AG09319 (cell line): ENCODE data around the gene TSPAN15.

Source experiments
- DNase-seq: peaks from one replicate; pipeline ENCODE4 v3.0.0-alpha.2; 2010; ENCODE audit warnings: low read depth; ENCODE audit errors: extremely low read depth
- TF ChIP-seq, protein P1 (sequence below): IDR thresholded peaks from 2 replicates; pipeline ENCODE4 v1.5.1; 2011; ENCODE audit warnings: low read depth, mild to moderate bottlenecking, inconsistent platforms, low read length, moderate library complexity

Gene TSPAN15

DNA sequence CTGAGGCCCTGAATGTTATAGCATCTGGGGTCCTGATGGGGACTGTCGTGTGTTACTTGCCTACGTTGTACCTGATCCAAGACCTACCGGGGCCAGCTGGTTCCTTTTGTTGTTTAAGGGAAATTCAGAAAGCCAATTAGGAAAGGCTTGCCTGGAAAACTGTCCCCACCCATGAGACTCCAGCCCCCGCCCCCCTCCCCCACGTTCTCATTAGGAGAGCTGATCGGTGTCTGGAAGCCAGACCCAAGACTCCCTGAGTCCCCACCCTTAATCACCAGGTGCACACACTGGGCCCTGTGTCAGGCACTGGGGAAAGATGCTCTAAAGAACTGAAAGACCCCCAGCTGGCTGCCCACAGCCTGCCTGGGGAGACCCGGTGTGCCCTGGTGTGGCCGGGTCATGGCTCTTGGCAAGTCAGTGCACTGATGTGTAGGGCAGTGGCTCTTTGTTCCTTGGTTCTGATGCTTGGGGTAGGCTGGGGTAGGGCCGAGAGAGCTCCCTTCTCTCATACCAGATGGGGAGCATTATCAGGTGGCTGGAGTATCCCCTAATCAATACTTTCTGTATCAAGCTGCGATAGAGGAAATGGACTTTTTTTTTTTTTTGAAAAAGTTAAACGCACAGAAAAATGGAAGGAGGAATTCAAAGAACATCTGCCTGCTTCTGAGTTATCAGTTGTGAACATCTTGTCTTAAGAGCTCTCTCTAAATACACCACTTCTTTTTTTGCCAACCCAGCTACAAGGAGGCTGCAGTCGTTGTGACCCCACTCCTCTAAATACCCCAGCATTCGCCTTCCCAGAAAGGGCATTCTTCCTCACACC lies 16.9 kb downstream of the TSPAN15 start:
- TF ChIP-seq, protein P1, sequence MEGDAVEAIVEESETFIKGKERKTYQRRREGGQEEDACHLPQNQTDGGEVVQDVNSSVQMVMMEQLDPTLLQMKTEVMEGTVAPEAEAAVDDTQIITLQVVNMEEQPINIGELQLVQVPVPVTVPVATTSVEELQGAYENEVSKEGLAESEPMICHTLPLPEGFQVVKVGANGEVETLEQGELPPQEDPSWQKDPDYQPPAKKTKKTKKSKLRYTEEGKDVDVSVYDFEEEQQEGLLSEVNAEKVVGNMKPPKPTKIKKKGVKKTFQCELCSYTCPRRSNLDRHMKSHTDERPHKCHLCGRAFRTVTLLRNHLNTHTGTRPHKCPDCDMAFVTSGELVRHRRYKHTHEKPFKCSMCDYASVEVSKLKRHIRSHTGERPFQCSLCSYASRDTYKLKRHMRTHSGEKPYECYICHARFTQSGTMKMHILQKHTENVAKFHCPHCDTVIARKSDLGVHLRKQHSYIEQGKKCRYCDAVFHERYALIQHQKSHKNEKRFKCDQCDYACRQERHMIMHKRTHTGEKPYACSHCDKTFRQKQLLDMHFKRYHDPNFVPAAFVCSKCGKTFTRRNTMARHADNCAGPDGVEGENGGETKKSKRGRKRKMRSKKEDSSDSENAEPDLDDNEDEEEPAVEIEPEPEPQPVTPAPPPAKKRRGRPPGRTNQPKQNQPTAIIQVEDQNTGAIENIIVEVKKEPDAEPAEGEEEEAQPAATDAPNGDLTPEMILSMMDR: no peak
- DNase-seq: no peak

DNA sequence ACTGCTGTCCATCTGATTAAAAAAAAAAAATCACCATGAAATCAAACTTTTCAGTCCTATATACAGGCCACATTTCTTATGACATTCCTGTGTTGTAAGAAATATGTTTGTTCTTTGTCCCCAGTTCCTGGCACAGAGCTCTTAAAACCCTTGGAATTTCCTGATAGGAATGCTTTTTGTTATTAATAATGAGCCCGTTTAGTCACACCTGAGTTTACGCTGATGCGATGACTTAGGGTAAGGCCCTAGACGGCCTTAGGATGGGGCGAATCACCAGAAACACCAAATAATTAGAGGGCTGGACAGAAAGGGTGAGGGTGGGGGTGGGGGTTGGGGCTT lies 17.5 kb downstream of the TSPAN15 start:
- DNase-seq: no peak
- TF ChIP-seq, protein P1: no peak

DNA sequence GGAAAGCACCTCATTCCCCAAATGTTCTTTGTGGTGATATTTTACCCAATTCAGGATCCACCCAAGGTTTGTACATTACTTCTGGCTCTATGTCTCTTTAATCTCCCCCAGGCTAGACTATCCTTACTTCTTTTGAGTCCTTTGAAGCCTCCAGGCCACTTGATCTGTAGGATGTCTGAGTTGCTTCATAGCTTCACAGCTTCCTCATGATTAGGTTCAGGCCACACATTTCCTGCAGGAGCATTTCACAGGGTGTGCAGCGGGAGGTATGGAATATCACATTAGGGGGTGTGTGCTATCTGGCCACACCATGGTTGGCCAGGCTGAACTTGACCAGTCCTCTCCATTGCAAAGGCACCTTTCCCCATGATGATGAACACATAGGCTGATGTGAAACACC lies 18.7 kb downstream of the TSPAN15 start:
- TF ChIP-seq, protein P1: no peak
- no peak for DNase-seq

DNA sequence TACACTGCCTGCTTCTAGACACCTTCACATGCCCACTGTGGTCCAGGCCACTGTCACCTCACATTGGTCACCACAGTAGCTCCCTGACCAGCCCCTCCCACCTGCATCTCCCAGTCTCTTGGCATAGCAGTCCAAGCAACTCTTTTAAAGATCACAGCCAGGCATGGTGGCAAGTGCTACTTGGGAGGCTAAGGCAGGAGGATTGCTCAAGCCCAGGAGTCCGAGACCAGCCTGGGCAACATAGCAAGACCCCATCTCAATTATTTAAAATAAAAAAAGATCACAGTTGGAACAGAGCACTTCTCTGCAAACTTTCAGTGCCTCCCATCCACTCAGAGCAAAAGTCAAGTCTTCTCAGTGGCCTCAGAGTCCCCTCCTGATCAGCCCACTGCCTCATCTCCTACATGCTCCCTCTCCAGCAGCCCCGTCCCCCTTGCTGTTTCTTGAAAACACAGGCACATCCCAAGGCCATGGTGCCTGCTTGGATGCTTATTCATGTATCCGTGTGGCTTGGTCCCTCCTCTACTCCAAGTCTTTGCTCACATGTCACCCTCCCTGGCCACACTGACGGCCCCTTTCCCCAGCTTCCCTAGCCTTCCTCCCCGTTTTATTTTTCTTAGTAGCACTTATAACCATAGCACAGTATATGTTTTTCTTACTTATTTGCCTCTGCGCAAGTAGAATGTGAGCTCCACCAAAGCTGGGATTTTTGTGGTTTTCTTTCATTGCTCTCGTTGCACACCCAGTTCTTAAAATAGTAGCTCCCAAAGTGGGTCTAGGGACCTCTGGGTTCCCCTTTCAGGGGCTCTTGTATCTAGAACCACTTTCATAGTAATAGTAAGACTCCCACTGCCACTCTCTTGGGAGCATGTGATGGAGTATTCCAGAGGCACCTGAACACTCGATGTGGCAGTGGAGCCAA lies 19.5 kb downstream of the TSPAN15 start:
- DNase-seq: no peak
- TF ChIP-seq, protein P1: no peak

DNA sequence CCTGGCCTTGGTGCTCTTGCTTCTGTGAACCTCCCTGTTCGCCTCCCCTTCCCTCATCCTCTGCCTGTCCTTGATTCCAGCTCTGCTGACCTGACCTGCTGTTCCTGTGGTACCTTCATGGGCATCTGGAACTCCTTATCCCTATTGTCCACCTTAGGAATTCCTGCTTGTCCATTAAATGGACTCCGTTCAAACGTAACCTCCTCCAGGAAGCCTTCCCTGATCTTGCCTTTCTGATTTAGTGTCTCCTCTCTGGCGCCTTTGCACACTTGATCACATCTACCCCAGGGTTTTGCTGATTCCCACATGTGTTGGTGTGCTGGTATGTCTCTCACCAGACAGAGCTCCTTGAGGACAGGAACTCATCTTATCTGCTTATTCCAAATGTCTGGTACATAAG lies 20.9 kb downstream of the TSPAN15 start:
- TF ChIP-seq, protein P1: no peak
- no peak for DNase-seq

DNA sequence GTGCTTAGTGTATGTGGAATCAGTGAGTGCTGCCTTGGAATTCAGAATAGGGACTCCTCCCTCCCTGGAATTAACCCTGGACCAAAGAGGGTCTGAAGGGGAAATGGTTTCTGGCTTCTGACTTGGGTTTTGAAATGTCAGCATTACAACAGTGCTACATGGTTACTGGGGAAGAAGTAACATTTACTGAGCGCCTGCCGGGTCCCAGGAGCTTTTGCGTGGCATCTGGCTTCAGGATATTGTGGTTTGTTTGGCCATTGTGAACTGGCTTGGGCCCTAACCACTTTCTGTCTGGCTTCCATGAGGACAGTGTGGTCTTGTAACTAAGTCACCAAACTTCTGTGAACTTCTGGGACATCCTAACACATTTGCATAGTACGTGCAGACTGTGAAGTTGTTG lies 21.3 kb downstream of the TSPAN15 start:
- DNase-seq: no peak
- TF ChIP-seq, protein P1: no peak

DNA sequence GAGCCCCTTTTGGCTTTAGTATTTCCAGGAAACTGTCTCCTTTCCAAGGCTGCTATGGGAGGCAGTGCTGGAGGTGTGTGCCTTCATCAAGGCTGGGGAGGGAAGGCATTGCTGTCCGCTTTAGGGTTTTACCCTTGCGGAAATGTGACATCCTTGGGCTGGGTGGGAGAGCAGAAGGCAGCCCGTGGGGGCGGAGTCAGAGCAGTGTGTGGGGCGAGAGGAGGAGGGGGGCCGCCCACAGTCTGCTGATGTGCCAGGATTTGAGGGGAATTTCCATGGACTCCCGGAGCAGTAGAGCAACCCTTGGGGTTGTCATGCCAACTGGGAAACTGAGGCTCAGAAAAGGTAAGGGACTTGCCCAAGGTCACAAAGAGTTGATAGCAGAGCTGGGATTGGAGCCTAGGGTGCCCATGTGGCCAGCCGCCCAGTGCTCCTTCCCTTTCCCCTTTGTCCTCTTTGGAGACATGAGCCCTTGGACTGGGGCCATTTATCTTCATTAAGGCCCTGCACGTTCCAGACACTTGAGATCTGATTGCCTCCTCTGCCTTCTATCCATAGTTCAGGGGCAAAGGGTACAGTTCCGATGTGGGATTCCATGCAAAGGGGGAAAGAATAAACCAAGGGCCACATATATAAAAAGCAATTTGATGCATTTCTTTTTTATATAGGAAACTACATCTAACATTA lies 22.2 kb downstream of the TSPAN15 start:
- TF ChIP-seq, protein P1: no peak
- no peak for DNase-seq
